Esophagus squamous epithelium (tissue), 4 donors: ENCODE results near the gene ZNF549.
"Not testable (repeated sequence)": the region's sequence is repeated elsewhere in the genome, so short reads cannot be mapped to it uniquely, and the experiment has no call there.

Experiments
- POLR2A ChIP-seq, 4 donors: fragments of 450-650 bp; IDR thresholded peaks; one replicate each; pipeline ENCODE4 v1.6.1; 2017; ENCODE audit warnings: antibody characterized with exemption in 4 of 4, mild to moderate bottlenecking in 4 of 4, moderate library complexity in 3 of 4
- TF ChIP-seq, protein P1 (sequence below), 6 experiments: fragments of 450-650 bp in 4 of 6; fragments of 200-600 bp in 2 of 6; sonication (generic) in 2 of 6; IDR thresholded peaks; one replicate each; pipeline ENCODE4 v1.5.1; 2016 to 2019; ENCODE audit warnings: antibody characterized with exemption in 6 of 6, mild to moderate bottlenecking in 4 of 6, moderate library complexity in 4 of 6

- TF ChIP-seq, protein P1, sequence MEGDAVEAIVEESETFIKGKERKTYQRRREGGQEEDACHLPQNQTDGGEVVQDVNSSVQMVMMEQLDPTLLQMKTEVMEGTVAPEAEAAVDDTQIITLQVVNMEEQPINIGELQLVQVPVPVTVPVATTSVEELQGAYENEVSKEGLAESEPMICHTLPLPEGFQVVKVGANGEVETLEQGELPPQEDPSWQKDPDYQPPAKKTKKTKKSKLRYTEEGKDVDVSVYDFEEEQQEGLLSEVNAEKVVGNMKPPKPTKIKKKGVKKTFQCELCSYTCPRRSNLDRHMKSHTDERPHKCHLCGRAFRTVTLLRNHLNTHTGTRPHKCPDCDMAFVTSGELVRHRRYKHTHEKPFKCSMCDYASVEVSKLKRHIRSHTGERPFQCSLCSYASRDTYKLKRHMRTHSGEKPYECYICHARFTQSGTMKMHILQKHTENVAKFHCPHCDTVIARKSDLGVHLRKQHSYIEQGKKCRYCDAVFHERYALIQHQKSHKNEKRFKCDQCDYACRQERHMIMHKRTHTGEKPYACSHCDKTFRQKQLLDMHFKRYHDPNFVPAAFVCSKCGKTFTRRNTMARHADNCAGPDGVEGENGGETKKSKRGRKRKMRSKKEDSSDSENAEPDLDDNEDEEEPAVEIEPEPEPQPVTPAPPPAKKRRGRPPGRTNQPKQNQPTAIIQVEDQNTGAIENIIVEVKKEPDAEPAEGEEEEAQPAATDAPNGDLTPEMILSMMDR (IDR thresholded peaks at IDR 0.05), result not testable (repeated sequence)
- TF ChIP-seq POLR2A (IDR thresholded peaks at IDR 0.05), result not testable (repeated sequence)
Observed at GRCh38 chr19:57518021-57518420, 9.1 kb upstream of the ZNF549 start.
